ENCODE data around the gene NRSN2. TPM values are rescaled to one million over a fixed set of nuclear protein-coding genes. Genes with fewer than 3 reads are reported as not detected.

NRSN2 gene
- 17.3 TPM for total RNA-seq
- long read RNA-seq, transcript NRSN2-202 (4 exons, 2,088 nt), result major isoform, 8 of 18 reads
- long read RNA-seq, partial matches to known transcripts, result 4 of 18 reads
- long read RNA-seq, other reads (novel, unspliced or antisense), result 3 of 18 reads

GRCh38 chr20:346640-347316 is at the start of gene NRSN2:
TSS of gene NRSN2 (plus strand) at chr20:347111. CDS start at chr20:349644, 2,533 bp downstream.
- Histone ChIP-seq H3K27ac (peak within 1 kb of the TSS; percentile 87), H3K4me3 (peak within 1 kb of the TSS; percentile 86), H3K9me3 (no peaks in the 10 kb centered on the region), H3K4me1 (peaks cover 13% of the 10 kb centered on the region), H3K27me3 (ENCODE audit: low read depth) (no peaks in the 10 kb centered on the region), H3K36me3 (no peaks in the 10 kb centered on the region)
- intact Hi-C loops (cut with DNase I), result no loop called here
- ATAC-seq, result peak; percentile 84
- DNase-seq, result peak; percentile 64
- no peak for TF ChIP-seq CTCF (IDR thresholded peaks at IDR 0.05)

DNA sequence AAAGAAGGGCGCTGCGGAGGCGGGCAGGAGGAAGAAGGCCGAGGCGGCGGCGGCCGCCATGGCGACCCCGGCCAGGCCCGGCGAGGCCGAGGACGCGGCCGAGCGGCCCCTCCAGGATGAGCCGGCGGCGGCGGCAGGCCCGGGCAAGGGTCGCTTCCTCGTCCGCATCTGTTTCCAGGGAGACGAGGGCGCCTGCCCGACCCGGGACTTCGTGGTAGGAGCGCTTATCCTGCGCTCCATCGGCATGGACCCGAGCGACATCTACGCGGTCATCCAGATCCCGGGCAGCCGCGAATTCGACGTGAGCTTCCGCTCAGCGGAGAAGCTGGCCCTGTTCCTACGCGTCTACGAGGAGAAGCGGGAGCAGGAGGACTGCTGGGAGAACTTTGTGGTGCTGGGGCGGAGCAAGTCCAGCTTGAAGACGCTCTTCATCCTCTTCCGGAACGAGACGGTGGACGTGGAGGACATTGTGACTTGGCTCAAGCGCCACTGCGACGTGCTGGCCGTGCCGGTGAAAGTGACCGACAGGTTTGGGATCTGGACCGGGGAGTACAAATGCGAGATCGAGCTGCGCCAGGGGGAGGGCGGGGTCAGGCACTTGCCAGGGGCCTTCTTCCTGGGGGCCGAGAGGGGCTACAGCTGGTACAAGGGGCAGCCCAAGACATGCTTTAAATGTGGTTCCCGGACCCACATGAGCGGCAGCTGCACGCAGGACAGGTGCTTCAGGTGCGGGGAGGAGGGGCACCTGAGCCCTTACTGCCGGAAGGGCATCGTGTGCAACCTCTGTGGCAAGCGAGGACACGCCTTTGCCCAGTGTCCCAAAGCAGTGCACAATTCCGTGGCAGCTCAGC is 48.8 kb upstream of the NRSN2 start:
- DNase-seq, result peak; percentile 85
- H3K4me3 ChIP-seq, result peak overlapping the region; percentile 76
- TF ChIP-seq CTCF (IDR thresholded peaks at IDR 0.05), result no peak
- H3K36me3 ChIP-seq, result no peaks in the 10 kb centered on the region
- intact Hi-C loops (cut with DNase I), result no loop called here
- peak overlapping the region; percentile 99 for H3K27ac ChIP-seq
- H3K9me3 ChIP-seq, result no peaks in the 10 kb centered on the region
- H3K4me1 ChIP-seq, result peaks cover 44% of the 10 kb centered on the region
- ATAC-seq, result peak; percentile 72 to 78
- no peaks in the 10 kb centered on the region for H3K27me3 ChIP-seq (ENCODE audit: low read depth)

GRCh38 chr20:298776-299391 is 48.0 kb upstream of the NRSN2 start:
- Histone ChIP-seq H3K9me3 (no peaks in the 10 kb centered on the region), H3K4me1 (peaks cover 44% of the 10 kb centered on the region), H3K4me3 (peak overlapping the region; percentile 76), H3K27ac (peak overlapping the region; percentile 99), H3K36me3 (no peaks in the 10 kb centered on the region), H3K27me3 (ENCODE audit: low read depth) (no peaks in the 10 kb centered on the region)
- intact Hi-C loops (cut with DNase I), result no loop called here
- ATAC-seq (no peak), DNase-seq (no peak)
- no peak for TF ChIP-seq CTCF (IDR thresholded peaks at IDR 0.05)

DNA sequence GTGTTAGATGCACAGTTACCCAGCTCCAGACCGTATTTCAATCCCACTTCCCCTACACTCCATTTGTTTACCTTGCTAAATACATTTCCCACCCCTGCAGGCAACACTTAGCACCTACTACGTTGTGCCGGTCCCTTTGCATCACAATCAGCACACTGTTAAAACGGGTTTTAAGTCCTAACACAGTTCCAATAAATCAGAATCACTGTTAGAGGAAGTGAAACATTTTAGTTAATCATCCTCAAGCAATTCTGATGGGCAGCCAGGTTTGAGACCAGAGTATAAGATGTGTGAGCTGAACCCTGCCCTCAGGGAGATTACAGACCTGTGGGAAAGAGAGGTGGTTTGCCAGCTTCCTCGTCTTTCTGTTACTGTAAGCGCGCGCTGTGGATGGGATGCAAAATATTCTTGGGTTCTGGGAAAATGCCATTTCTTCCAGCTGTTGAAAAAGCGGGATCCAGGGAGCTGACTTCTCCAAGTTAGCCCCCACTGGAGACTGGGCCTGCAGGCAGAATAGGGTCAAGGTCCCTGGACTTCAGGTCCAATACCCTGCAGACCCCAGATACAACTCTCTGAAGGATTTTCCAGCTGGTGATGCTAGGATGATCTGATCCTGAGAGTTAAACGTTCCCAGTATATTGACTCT is 46.4 kb upstream of the NRSN2 start:
- Histone ChIP-seq H3K9me3 (no peaks in the 10 kb centered on the region), H3K27ac (peak overlapping the region; percentile 19), H3K27me3 (ENCODE audit: low read depth) (no peaks in the 10 kb centered on the region), H3K36me3 (no peaks in the 10 kb centered on the region), H3K4me1 (peaks cover 44% of the 10 kb centered on the region), H3K4me3 (peak overlapping the region; percentile 76)
- DNase-seq (no peak), ATAC-seq (no peak)
- no peak for TF ChIP-seq CTCF (IDR thresholded peaks at IDR 0.05)
- intact Hi-C loops (cut with DNase I), result no loop called here

Data from lower lobe of right lung (tissue), 2 donors.